Central memory CD8-positive, alpha-beta T cell (primary cell): ENCODE measurements around the gene MED20.

Experiments used
- ATAC-seq: fragments of 150-1000 bp; cut with Tn5 transposase; replicated peaks from 2 replicates; pipeline ENCODE4 v1.10.0; 2022; ENCODE audit warnings: mild to moderate bottlenecking, moderate FRiP score, moderate number of reproducible peaks; ENCODE audit not compliant: poor library complexity, severe bottlenecking; ENCODE audit errors: extremely low read depth
- DNase-seq, 2 donors: peaks; one replicate each; pipeline ENCODE4 v3.0.0; 2021; ENCODE audit warnings: low spot score in 2 of 2
- H3K27ac Mint-ChIP-seq: one replicate; pipeline ENCODE4 v1.8.0; 2022; ENCODE audit warnings: low read depth, mild to moderate bottlenecking, moderate library complexity, mixed read lengths
- H3K27me3 Mint-ChIP-seq: one replicate; pipeline ENCODE4 v1.8.0; 2022; ENCODE audit warnings: mixed read lengths
- H3K36me3 Mint-ChIP-seq: one replicate; pipeline ENCODE4 v1.8.0; 2022; ENCODE audit warnings: mild to moderate bottlenecking, moderate library complexity, mixed read lengths; ENCODE audit not compliant: insufficient read depth
- H3K4me1 Mint-ChIP-seq: one replicate; pipeline ENCODE4 v1.8.0; 2022; ENCODE audit warnings: mixed read lengths
- H3K4me3 Mint-ChIP-seq: one replicate; pipeline ENCODE4 v1.8.0; 2022; ENCODE audit warnings: mild to moderate bottlenecking, moderate library complexity, mixed read lengths
- H3K9me3 Mint-ChIP-seq: one replicate; pipeline ENCODE4 v1.8.0; 2022; ENCODE audit warnings: mixed read lengths

MED20 gene

DNA sequence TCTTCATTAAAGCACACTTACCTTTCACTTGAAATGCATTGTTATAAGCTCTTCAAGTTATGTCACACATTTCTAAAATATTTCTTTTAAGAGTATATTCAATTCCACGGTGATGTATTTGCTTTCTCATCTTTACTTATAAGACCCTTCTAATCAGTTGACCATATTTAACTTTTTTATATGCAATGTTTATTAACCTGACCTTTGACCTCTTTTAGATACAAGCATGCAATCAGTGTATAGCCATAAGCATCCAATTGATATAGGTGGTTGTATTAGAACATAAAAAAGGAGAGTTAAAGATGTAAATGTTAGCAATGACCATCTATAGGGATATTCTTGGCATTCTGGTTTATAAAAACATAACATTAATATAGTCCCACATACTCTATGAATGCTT, 35.0 kb downstream of the MED20 start:
- Mint-ChIP-seq H3K27ac (no peak overlapping the region), H3K4me3 (no peak overlapping the region), H3K27me3 (no peaks in the 10 kb centered on the region), H3K36me3 (no peaks in the 10 kb centered on the region), H3K9me3 (no peaks in the 10 kb centered on the region), H3K4me1 (no peaks in the 10 kb centered on the region)
- ATAC-seq (no peak), DNase-seq (no peak)

DNA sequence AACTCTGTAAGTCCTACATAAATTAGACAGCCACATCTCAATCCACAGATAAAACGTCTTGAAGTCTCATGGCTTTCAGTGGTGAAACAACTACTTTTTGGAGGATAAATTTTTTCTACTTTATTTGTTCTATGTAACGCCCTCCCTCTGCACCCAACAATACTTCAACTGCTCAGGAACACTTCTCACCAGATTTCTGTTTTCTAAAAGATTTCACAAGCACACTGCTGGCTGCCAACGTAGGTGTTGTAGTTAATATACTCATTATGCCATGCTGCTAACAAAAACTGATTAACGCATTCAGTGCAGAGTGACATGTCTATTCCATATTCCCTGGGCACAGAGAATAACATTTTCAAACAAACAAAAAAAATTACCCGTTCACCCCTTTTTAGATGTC, 36.0 kb downstream of the MED20 start:
- H3K9me3 Mint-ChIP-seq: no peaks in the 10 kb centered on the region
- H3K4me3 Mint-ChIP-seq: no peak overlapping the region
- ATAC-seq: no peak
- H3K4me1 Mint-ChIP-seq: no peaks in the 10 kb centered on the region
- no peaks in the 10 kb centered on the region for H3K36me3 Mint-ChIP-seq
- no peak overlapping the region for H3K27ac Mint-ChIP-seq
- no peak for DNase-seq
- H3K27me3 Mint-ChIP-seq: no peaks in the 10 kb centered on the region

DNA sequence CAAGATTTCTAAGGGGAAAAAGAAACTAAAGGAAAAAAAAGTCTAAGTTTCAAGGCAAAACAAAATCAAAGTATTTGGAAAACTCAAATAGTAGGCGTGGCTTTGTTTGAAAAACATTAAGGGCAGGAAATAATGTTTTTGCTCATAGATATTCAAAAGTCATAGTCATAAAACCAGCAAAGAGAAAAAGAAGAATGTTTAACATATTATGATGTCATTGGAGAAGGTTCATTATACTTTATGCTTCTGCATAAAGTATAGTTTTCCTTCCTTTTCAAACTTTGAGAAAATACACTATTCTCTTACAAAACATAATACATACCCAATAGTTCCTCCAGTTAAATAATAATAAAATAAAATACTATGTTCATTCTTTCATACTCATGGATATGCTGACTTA, 39.4 kb downstream of the MED20 start:
- no peak for DNase-seq
- H3K27ac Mint-ChIP-seq: no peak overlapping the region
- H3K27me3 Mint-ChIP-seq: no peaks in the 10 kb centered on the region
- H3K4me3 Mint-ChIP-seq: no peak overlapping the region
- no peaks in the 10 kb centered on the region for H3K4me1 Mint-ChIP-seq
- no peaks in the 10 kb centered on the region for H3K9me3 Mint-ChIP-seq
- H3K36me3 Mint-ChIP-seq: no peaks in the 10 kb centered on the region
- ATAC-seq: no peak

DNA sequence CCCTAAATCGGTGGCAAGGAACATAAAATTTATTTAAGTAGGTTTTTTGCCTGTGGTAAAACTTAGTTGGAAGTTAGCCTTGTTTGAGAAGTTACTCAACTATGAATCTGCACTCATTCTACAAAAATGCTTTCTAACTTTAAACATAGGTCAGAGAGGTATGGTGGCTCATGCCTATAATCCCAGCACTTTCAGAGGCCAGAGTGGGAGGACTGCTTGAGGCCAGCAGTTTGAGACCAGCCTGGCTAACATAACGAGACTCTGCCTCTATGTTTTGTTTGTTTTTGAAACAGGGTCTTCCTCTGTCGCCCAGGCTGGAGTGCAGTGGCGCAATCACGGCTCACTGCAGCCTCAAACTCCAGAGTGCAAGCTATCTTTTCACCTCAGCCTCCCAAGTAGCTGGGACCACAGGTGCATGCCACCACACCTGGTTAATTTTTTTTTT, 42.0 kb downstream of the MED20 start:
- H3K9me3 Mint-ChIP-seq: no peaks in the 10 kb centered on the region
- H3K4me1 Mint-ChIP-seq: no peaks in the 10 kb centered on the region
- ATAC-seq (no peak), DNase-seq (no peak)
- H3K27ac Mint-ChIP-seq: no peak overlapping the region
- H3K27me3 Mint-ChIP-seq: no peaks in the 10 kb centered on the region
- H3K4me3 Mint-ChIP-seq: no peak overlapping the region
- H3K36me3 Mint-ChIP-seq: no peaks in the 10 kb centered on the region

DNA sequence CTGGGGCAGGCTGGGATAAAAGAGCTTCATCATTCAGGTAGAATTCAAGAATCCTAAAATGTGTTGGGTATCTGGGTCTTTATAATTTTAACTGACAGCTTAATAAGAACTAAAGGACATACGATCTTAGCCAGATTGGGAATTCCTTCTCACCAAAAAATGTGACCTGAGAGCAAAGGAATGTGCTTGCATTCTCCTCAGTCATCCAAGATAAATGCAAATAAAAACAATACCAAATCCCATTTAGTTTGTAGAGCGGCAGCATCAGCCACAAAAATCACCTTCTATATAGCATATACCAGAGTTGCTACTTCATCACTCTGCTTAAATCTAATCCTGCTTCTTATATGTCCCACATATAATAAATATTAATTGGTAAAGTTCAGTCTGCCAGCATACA, 42.7 kb downstream of the MED20 start:
- ATAC-seq: no peak
- Mint-ChIP-seq H3K4me3 (no peak overlapping the region), H3K27ac (no peak overlapping the region), H3K9me3 (no peaks in the 10 kb centered on the region), H3K27me3 (no peaks in the 10 kb centered on the region), H3K36me3 (no peaks in the 10 kb centered on the region), H3K4me1 (no peaks in the 10 kb centered on the region)
- no peak for DNase-seq

DNA sequence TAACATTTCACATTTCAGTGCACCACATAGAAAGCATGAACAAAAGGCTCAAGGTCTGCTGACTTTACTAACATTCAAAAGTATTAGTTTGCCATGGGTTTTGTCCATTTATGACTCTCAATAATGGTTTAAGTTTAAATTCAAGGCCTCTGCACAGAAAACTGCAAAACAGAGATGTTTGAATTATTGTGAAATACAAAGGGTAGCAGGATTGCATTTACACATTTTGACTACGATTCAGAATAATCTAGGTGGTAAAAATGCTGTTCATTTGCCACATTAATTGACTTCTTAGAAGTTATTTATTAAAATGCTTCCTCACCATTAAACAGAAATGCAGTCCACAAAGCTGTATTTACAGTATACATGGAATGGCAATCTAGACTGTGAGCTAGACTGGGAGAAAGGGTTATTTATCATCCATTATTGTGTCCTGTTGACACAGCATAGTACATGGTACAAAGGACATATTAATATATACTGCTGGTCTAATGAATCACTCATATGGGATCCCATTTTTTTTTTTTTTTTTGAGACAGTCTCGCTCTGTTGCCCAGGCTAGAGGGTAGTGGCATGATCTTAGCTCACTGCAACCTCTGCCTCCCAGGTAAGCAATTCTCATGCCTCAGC, 43.8 kb downstream of the MED20 start:
- no peak overlapping the region for H3K27ac Mint-ChIP-seq

DNA sequence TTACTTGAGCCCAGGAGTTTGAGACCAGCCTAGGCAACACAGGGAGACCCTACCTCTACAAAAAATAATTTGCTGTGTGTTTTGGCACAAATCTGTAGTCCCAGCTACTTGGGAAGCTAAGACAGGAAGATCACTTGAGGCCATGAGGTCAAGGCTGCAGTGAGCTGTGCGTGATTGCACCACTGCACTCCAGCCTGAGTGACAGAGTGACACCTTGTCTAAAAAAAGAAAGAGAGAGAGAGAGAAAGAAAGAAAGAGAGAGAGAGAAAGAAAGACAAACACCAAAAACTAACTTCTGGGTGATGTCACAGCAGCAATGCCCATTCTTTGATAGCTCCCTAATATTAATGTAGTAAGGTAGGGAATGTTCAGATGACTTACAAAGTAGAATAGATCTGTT, 46.2 kb downstream of the MED20 start:
- no peak overlapping the region for H3K4me3 Mint-ChIP-seq
- H3K27me3 Mint-ChIP-seq: no peaks in the 10 kb centered on the region
- H3K36me3 Mint-ChIP-seq: no peaks in the 10 kb centered on the region
- no peaks in the 10 kb centered on the region for H3K4me1 Mint-ChIP-seq
- H3K9me3 Mint-ChIP-seq: no peaks in the 10 kb centered on the region
- H3K27ac Mint-ChIP-seq: no peak overlapping the region
- ATAC-seq (no peak), DNase-seq (no peak)

More for the DNA sequence above, 43.8 kb downstream of the MED20 start:
- DNase-seq: no peak
- Mint-ChIP-seq H3K9me3 (no peaks in the 10 kb centered on the region), H3K27me3 (no peaks in the 10 kb centered on the region), H3K36me3 (no peaks in the 10 kb centered on the region), H3K4me3 (no peak overlapping the region), H3K4me1 (no peaks in the 10 kb centered on the region)
- ATAC-seq: no peak

DNA sequence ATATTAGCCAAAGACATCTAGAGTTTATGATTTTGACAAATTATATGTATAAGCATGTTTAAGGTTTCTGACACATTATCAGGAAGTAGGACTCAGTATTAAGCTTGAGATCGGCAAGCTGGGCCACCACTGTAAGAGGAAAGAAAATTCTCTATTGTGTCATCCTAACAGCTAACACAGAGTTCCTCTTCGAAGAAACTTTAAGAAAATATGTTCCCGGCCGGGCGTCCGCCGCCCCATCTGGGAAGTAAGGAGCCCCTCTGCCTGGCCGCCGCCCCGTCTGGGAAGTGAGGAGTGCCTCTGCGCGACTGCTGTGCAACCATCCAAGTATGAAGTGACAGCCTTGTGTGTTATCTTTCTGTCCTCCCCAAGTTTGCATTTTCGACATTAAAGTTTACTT, 48.8 kb downstream of the MED20 start:
- DNase-seq (no peak), ATAC-seq (no peak)
- Mint-ChIP-seq H3K36me3 (peaks cover 3% of the 10 kb centered on the region), H3K27ac (no peak overlapping the region), H3K9me3 (no peaks in the 10 kb centered on the region), H3K4me1 (no peaks in the 10 kb centered on the region), H3K27me3 (no peaks in the 10 kb centered on the region), H3K4me3 (no peak overlapping the region)

DNA sequence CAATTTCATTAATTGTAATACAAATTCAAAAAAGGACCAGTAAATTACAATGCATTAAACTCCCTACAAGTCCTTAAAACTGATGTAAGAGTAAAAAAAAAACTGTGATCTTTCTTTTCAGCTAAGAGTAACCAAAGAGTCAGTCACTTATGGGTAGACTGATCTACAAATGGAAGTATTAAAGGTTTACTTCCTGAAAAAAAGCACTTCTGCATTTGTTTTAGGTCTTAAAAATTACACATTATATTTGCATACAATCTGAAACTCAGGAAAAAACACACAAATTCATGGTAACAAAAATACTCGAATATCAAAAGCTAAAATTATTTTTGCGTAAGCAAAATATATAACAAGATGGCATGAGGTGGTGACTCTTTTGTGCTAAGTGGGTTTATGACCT, 49.2 kb downstream of the MED20 start:
- H3K9me3 Mint-ChIP-seq: no peaks in the 10 kb centered on the region
- H3K4me1 Mint-ChIP-seq: no peaks in the 10 kb centered on the region
- DNase-seq (no peak), ATAC-seq (no peak)
- no peaks in the 10 kb centered on the region for H3K27me3 Mint-ChIP-seq
- no peak overlapping the region for H3K4me3 Mint-ChIP-seq
- no peak overlapping the region for H3K27ac Mint-ChIP-seq
- peaks cover 3% of the 10 kb centered on the region for H3K36me3 Mint-ChIP-seq

DNA sequence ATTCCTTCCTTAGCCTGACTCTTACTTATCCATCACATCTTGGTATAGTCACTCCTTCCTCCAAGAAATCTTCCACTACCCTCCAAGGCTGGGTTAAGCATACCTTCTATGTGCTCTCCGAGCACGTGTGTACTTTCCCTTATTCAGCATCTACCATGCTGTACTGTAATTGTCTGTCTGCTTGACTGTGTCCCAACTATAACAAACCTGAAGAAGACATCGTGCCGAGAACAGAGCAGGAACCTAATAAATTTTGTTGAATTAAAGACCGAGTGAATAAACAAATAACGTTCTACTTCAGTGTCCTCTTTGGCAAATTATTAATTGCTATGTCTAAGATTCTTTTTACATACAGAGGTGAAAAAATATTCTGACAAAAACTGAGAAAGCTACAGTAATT, 61.6 kb downstream of the MED20 start:
- Mint-ChIP-seq H3K4me3 (no peak overlapping the region), H3K4me1 (no peaks in the 10 kb centered on the region), H3K9me3 (no peaks in the 10 kb centered on the region), H3K36me3 (no peaks in the 10 kb centered on the region), H3K27me3 (no peaks in the 10 kb centered on the region), H3K27ac (no peak overlapping the region)
- no peak for ATAC-seq
- DNase-seq: no peak

DNA sequence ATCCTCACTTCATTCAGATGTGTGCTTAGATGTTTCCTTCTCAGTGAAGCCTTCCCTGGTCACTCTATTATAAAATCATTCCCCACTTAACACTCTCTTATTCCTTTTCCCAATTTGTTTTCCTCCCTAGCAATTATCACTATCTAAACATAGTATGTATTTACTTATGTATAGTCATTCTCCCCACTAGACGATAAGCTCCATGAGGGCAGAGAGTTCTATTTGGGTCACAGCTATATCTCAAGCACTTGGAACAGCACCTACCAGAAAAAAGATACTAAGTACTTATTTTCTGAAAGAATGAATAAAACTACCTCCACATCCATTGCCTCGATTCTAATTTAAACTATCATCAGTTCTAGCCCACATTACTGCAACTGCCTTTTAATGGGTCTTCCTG, 62.2 kb downstream of the MED20 start:
- H3K4me1 Mint-ChIP-seq: no peaks in the 10 kb centered on the region
- no peaks in the 10 kb centered on the region for H3K36me3 Mint-ChIP-seq
- DNase-seq: no peak
- ATAC-seq: no peak
- no peak overlapping the region for H3K4me3 Mint-ChIP-seq
- no peak overlapping the region for H3K27ac Mint-ChIP-seq
- H3K27me3 Mint-ChIP-seq: no peaks in the 10 kb centered on the region
- H3K9me3 Mint-ChIP-seq: no peaks in the 10 kb centered on the region
